Measurements from ENCODE around the gene IL18. TPM values are rescaled to one million over a fixed set of nuclear protein-coding genes. Genes with fewer than 3 reads are reported as not detected.

Gene IL18
- total RNA-seq, 2 donors from 2014 or later, result 12.3 to 12.7 TPM

DNA sequence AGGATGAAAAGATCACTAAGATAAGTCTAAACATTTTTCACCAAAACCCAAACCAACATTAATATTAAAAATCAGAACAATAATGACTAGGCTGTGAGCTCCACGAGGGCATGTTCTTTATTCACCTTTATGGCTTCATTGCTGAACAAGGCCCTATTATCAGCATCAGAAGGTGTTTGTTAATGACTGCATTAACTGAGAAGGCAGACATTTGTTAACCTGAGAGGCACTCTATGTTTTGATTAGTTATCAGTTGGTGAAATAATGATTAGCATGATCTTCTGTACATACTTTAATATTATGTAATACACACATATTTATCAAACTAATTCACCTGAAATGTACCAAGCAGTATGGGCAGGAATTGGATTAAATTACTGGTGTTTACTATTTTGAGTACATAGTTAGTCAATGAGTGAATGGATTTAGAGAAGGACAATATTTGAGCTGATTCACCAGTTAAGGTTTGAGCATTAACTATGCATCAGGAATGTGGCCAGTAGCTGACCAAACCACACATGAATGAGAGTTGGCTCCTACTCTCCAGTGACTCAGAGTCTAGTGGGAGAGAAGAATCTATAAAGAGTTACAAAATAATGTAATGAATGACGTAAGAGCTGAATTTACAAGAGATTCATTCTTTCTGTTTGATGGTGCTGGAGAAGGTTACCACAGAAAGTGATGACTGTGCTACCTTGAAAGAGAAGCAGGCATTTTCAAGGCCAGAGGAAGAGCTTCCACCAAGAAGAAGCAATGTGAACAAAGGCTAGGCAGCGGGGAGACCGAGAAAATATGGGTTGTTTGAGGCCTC lies 6.7 kb downstream of the IL18 start:
- TF ChIP-seq, protein P1, sequence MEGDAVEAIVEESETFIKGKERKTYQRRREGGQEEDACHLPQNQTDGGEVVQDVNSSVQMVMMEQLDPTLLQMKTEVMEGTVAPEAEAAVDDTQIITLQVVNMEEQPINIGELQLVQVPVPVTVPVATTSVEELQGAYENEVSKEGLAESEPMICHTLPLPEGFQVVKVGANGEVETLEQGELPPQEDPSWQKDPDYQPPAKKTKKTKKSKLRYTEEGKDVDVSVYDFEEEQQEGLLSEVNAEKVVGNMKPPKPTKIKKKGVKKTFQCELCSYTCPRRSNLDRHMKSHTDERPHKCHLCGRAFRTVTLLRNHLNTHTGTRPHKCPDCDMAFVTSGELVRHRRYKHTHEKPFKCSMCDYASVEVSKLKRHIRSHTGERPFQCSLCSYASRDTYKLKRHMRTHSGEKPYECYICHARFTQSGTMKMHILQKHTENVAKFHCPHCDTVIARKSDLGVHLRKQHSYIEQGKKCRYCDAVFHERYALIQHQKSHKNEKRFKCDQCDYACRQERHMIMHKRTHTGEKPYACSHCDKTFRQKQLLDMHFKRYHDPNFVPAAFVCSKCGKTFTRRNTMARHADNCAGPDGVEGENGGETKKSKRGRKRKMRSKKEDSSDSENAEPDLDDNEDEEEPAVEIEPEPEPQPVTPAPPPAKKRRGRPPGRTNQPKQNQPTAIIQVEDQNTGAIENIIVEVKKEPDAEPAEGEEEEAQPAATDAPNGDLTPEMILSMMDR (IDR thresholded peaks at IDR 0.05), result no peak
- ATAC-seq (ENCODE audit: insufficient number of reproducible peaks, low FRiP score, low read depth), result peak; percentile 97
- peak; percentile 31 for DNase-seq (ENCODE audit: low spot score)

DNA sequence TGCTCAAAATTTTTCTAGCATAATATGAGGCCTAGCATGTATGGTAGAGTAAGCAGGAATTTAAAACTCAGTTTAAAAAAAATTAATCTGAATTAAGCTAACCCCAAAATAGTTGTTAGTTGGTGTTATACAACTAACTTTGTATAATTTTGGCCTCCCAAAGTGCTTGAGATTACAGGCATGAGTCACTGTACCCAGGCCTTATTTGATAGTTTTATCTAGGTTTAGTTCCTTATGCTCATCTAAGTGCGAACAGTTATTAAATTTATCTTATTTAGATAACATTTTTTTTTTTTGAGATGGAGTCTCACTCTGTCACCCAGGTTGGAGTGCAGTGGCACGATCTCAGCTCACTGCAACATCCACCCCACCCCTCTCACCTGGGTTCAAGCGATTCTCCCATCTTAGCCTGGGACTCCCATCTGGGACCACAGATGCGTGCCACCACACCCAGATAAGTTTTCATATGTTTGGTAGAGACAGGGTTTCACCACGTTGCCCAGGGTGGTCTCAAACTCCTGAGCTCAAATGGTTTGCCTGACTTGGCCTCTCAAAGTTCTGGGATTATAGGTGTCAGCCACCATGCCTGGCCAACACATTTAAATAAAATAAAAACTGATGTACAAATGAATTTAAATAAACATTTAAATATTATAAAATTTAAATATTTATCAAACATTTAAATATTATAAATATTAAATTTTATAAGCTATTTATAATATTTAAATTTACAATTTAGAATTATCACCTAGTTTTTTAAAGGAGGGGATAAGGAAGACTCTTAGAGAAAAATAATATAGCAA lies 7.5 kb downstream of the IL18 start:
- Histone ChIP-seq H3K9me3 (no peaks in the 10 kb centered on the region), H3K27ac (no peak overlapping the region), H3K36me3 (no peaks in the 10 kb centered on the region), H3K27me3 (replicated peaks; ENCODE audit: insufficient read depth) (no peaks in the 10 kb centered on the region), H3K4me1 (ENCODE audit: control insufficient read depth in 1 of 2, low read depth in 2 of 2) (peaks cover 4 to 5% of the 10 kb centered on the region in 2 donors), H3K4me3 (no peak overlapping the region)
- TF ChIP-seq, protein P1 (IDR thresholded peaks at IDR 0.05), result no peak
- no peak for DNase-seq (ENCODE audit: low spot score)
- no peak for ATAC-seq (ENCODE audit: insufficient number of reproducible peaks, low FRiP score, low read depth)

More for the DNA sequence above, 6.7 kb downstream of the IL18 start:
- Histone ChIP-seq H3K9me3 (no peaks in the 10 kb centered on the region), H3K27me3 (replicated peaks; ENCODE audit: insufficient read depth) (no peaks in the 10 kb centered on the region), H3K27ac (no peak overlapping the region), H3K36me3 (no peaks in the 10 kb centered on the region), H3K4me3 (no peak overlapping the region), H3K4me1 (ENCODE audit: control insufficient read depth in 1 of 2, low read depth in 2 of 2) (peaks cover 4 to 5% of the 10 kb centered on the region in 2 donors)

DNA sequence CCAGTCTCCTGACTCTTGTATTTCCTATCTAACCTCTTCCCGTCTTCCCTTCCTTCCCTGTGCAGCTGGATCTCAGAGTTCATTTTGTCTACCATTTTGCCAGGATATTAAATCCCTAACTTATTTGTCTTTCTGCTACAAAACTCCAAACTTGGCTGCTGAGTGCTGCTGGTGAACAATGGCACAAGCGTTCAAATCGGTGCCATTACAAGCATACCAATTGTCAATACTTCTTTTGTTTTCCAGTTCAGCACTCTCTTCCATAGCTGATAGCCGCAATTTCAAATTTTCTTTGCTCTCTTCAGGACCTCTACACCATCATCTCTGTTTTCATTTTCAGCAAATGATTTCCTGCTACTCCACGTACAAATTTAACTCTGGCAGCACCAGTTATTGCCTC lies 13.4 kb downstream of the IL18 start:
- no peak overlapping the region for H3K4me3 ChIP-seq
- no peaks in the 10 kb centered on the region for H3K4me1 ChIP-seq (ENCODE audit: control insufficient read depth in 1 of 2, low read depth in 2 of 2)
- TF ChIP-seq, protein P1 (IDR thresholded peaks at IDR 0.05), result no peak
- no peaks in the 10 kb centered on the region for H3K9me3 ChIP-seq
- H3K27ac ChIP-seq, result no peak overlapping the region
- DNase-seq (ENCODE audit: low spot score) (no peak), ATAC-seq (ENCODE audit: insufficient number of reproducible peaks, low FRiP score, low read depth) (no peak)
- no peaks in the 10 kb centered on the region for H3K36me3 ChIP-seq
- H3K27me3 ChIP-seq (replicated peaks; ENCODE audit: insufficient read depth), result no peaks in the 10 kb centered on the region

DNA sequence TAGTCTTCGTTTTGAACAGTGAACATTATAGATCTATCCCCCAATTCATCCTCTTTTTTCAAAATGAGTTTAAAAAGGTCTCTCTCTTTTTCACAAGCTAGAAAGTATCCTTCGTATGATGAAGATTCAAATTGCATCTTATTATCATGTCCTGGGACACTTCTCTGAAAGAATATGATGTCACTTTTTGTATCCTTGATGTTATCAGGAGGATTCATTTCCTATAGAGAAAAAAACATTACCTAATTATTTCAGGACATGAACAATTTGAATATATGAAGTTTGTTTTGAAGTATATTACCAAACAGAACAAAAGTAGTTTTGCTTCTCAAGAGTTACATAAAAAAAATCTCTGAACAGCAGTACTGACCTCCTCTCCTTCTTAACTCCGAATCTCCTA lies 20.3 kb downstream of the IL18 start:
- H3K4me3 ChIP-seq, result no peak overlapping the region
- ATAC-seq (ENCODE audit: insufficient number of reproducible peaks, low FRiP score, low read depth) (no peak), DNase-seq (ENCODE audit: low spot score) (no peak)
- H3K27ac ChIP-seq, result no peak overlapping the region
- TF ChIP-seq, protein P1 (IDR thresholded peaks at IDR 0.05), result no peak
- no peaks in the 10 kb centered on the region for H3K27me3 ChIP-seq (replicated peaks; ENCODE audit: insufficient read depth)
- no peaks in the 10 kb centered on the region for H3K36me3 ChIP-seq
- H3K9me3 ChIP-seq, result peaks cover 3% of the 10 kb centered on the region
- H3K4me1 ChIP-seq (ENCODE audit: control insufficient read depth in 1 of 2, low read depth in 2 of 2), result no peaks in the 10 kb centered on the region

DNA sequence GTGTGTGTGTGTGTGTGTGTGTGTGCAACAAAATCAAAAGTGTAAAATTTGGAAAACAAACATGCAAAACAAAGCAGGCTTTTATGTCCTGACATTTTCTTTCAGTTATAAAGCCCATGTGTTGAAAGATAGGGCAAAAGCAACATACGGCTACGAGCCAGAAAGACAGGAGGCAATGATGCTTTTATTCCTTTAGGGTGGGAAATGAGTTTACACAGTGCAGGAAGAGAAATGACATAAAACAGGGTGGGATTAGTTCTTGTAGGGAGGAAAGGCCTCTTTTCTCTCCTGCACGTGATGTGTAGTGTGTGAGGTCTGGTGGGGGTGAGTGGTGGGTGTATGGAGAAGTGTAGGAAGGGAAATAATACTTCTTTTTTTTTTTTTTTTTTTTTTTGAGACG lies 29.4 kb downstream of the IL18 start:
- Histone ChIP-seq H3K27ac (no peak overlapping the region), H3K4me1 (ENCODE audit: control insufficient read depth in 1 of 2, low read depth in 2 of 2) (no peaks in the 10 kb centered on the region), H3K36me3 (no peaks in the 10 kb centered on the region), H3K27me3 (replicated peaks; ENCODE audit: insufficient read depth) (no peaks in the 10 kb centered on the region), H3K4me3 (no peak overlapping the region), H3K9me3 (no peaks in the 10 kb centered on the region)
- TF ChIP-seq, protein P1 (IDR thresholded peaks at IDR 0.05), result no peak
- no peak for DNase-seq (ENCODE audit: low spot score)
- no peak for ATAC-seq (ENCODE audit: insufficient number of reproducible peaks, low FRiP score, low read depth)

Measured in thoracic aorta (tissue), 2 donors.